ENCODE results near the gene ADCK1.

ADCK1 gene

GRCh38 chr14:77862154-77862786 lies 62.4 kb downstream of the ADCK1 start:
- 62 to 65% methylated on average over 11 of the region's 11 CpGs for WGBS, 2 experiments
- Histone ChIP-seq H3K36me3 (ENCODE audit: control insufficient read depth, insufficient read depth, low read length) (no peaks in the 10 kb centered on the region), H3K27ac (ENCODE audit: insufficient read depth, low read depth, low read length, poor library complexity, severe bottlenecking) (no peak overlapping the region), H3K9me3 (ENCODE audit: control insufficient read depth, low read length) (no peaks in the 10 kb centered on the region), H3K4me1 (ENCODE audit: control insufficient read depth, insufficient read depth, low read length) (no peaks in the 10 kb centered on the region), H3K4me3 (ENCODE audit: insufficient read depth, low read depth, low read length) (no peak overlapping the region), H3K27me3 (ENCODE audit: control insufficient read depth, insufficient read depth, low read length, poor library complexity, severe bottlenecking) (no peaks in the 10 kb centered on the region)

- Histone ChIP-seq H3K9me3 (ENCODE audit: control insufficient read depth, low read length) (no peaks in the 10 kb centered on the region), H3K4me1 (ENCODE audit: control insufficient read depth, insufficient read depth, low read length) (no peaks in the 10 kb centered on the region), H3K4me3 (ENCODE audit: insufficient read depth, low read depth, low read length) (no peak overlapping the region), H3K27me3 (ENCODE audit: control insufficient read depth, insufficient read depth, low read length, poor library complexity, severe bottlenecking) (no peaks in the 10 kb centered on the region), H3K36me3 (ENCODE audit: control insufficient read depth, insufficient read depth, low read length) (no peaks in the 10 kb centered on the region), H3K27ac (ENCODE audit: insufficient read depth, low read depth, low read length, poor library complexity, severe bottlenecking) (no peak overlapping the region)
- WGBS, 2 experiments: 84 to 87% methylated on average over 6 of the region's 6 CpGs
These were observed 64.2 kb downstream of the ADCK1 start for GRCh38 chr14:77864085-77864484.

GRCh38 chr14:77864580-77864979 lies 64.7 kb downstream of the ADCK1 start:
- 83 to 91% methylated on average over 1 of the region's 1 CpG for WGBS, 2 experiments
- H3K9me3 ChIP-seq (ENCODE audit: control insufficient read depth, low read length): no peaks in the 10 kb centered on the region

GRCh38 chr14:77865455-77865854 lies 65.5 kb downstream of the ADCK1 start:
- 95 to 96% methylated on average over 6 of the region's 6 CpGs for WGBS, 2 experiments
- Histone ChIP-seq H3K4me1 (ENCODE audit: control insufficient read depth, insufficient read depth, low read length) (no peaks in the 10 kb centered on the region), H3K27ac (ENCODE audit: insufficient read depth, low read depth, low read length, poor library complexity, severe bottlenecking) (no peak overlapping the region), H3K9me3 (ENCODE audit: control insufficient read depth, low read length) (no peaks in the 10 kb centered on the region), H3K27me3 (ENCODE audit: control insufficient read depth, insufficient read depth, low read length, poor library complexity, severe bottlenecking) (no peaks in the 10 kb centered on the region), H3K4me3 (ENCODE audit: insufficient read depth, low read depth, low read length) (no peak overlapping the region), H3K36me3 (ENCODE audit: control insufficient read depth, insufficient read depth, low read length) (no peaks in the 10 kb centered on the region)

More at GRCh38 chr14:77864580-77864979, 64.7 kb downstream of the ADCK1 start:
- Histone ChIP-seq H3K27ac (ENCODE audit: insufficient read depth, low read depth, low read length, poor library complexity, severe bottlenecking) (no peak overlapping the region), H3K4me3 (ENCODE audit: insufficient read depth, low read depth, low read length) (no peak overlapping the region), H3K27me3 (ENCODE audit: control insufficient read depth, insufficient read depth, low read length, poor library complexity, severe bottlenecking) (no peaks in the 10 kb centered on the region), H3K36me3 (ENCODE audit: control insufficient read depth, insufficient read depth, low read length) (no peaks in the 10 kb centered on the region), H3K4me1 (ENCODE audit: control insufficient read depth, insufficient read depth, low read length) (no peaks in the 10 kb centered on the region)

GRCh38 chr14:77866932-77867331 lies 67.0 kb downstream of the ADCK1 start:
- 92 to 94% methylated on average over 3 of the region's 3 CpGs for WGBS, 2 experiments
- Histone ChIP-seq H3K36me3 (ENCODE audit: control insufficient read depth, insufficient read depth, low read length) (no peaks in the 10 kb centered on the region), H3K4me1 (ENCODE audit: control insufficient read depth, insufficient read depth, low read length) (no peaks in the 10 kb centered on the region), H3K9me3 (ENCODE audit: control insufficient read depth, low read length) (no peaks in the 10 kb centered on the region), H3K4me3 (ENCODE audit: insufficient read depth, low read depth, low read length) (no peak overlapping the region), H3K27ac (ENCODE audit: insufficient read depth, low read depth, low read length, poor library complexity, severe bottlenecking) (no peak overlapping the region), H3K27me3 (ENCODE audit: control insufficient read depth, insufficient read depth, low read length, poor library complexity, severe bottlenecking) (no peaks in the 10 kb centered on the region)

- WGBS, 2 experiments: 88 to 92% methylated on average over 7 of the region's 7 CpGs
- H3K4me1 ChIP-seq (ENCODE audit: control insufficient read depth, insufficient read depth, low read length): no peaks in the 10 kb centered on the region
- no peaks in the 10 kb centered on the region for H3K36me3 ChIP-seq (ENCODE audit: control insufficient read depth, insufficient read depth, low read length)
- H3K27me3 ChIP-seq (ENCODE audit: control insufficient read depth, insufficient read depth, low read length, poor library complexity, severe bottlenecking): no peaks in the 10 kb centered on the region
- no peaks in the 10 kb centered on the region for H3K9me3 ChIP-seq (ENCODE audit: control insufficient read depth, low read length)
- no peak overlapping the region for H3K27ac ChIP-seq (ENCODE audit: insufficient read depth, low read depth, low read length, poor library complexity, severe bottlenecking)
- H3K4me3 ChIP-seq (ENCODE audit: insufficient read depth, low read depth, low read length): no peak overlapping the region
These were observed 67.6 kb downstream of the ADCK1 start for GRCh38 chr14:77867476-77867875.

GRCh38 chr14:77868552-77869285 lies 68.8 kb downstream of the ADCK1 start:
- no peaks in the 10 kb centered on the region for H3K27me3 ChIP-seq (ENCODE audit: control insufficient read depth, insufficient read depth, low read length, poor library complexity, severe bottlenecking)
- H3K4me3 ChIP-seq (ENCODE audit: insufficient read depth, low read depth, low read length): no peak overlapping the region
- H3K27ac ChIP-seq (ENCODE audit: insufficient read depth, low read depth, low read length, poor library complexity, severe bottlenecking): no peak overlapping the region
- no peaks in the 10 kb centered on the region for H3K36me3 ChIP-seq (ENCODE audit: control insufficient read depth, insufficient read depth, low read length)
- 88 to 93% methylated on average over 13 of the region's 13 CpGs for WGBS, 2 experiments
- no peaks in the 10 kb centered on the region for H3K4me1 ChIP-seq (ENCODE audit: control insufficient read depth, insufficient read depth, low read length)
- H3K9me3 ChIP-seq (ENCODE audit: control insufficient read depth, low read length): no peaks in the 10 kb centered on the region

DNA sequence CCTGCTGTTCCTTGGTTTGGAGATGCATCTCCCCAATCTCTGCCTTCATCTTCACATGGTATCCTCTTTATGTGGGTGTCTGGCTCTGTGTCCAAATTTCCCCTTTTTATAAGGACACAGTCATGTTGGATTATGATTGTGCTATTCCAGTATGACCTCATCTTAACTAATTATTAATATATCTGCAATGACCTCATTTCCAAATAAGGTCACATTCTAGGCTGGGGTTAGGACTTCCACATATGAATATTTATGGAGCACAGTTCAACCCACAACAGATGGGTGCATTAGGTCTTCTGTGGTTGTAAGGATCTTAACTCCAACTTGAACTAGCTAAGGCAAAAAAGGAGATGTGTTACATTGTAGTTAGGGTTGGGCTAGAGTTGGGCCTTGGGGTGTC lies 69.4 kb downstream of the ADCK1 start:
- Histone ChIP-seq H3K9me3 (ENCODE audit: control insufficient read depth, low read length) (no peaks in the 10 kb centered on the region), H3K4me3 (ENCODE audit: insufficient read depth, low read depth, low read length) (no peak overlapping the region), H3K36me3 (ENCODE audit: control insufficient read depth, insufficient read depth, low read length) (no peaks in the 10 kb centered on the region), H3K27me3 (ENCODE audit: control insufficient read depth, insufficient read depth, low read length, poor library complexity, severe bottlenecking) (no peaks in the 10 kb centered on the region), H3K4me1 (ENCODE audit: control insufficient read depth, insufficient read depth, low read length) (no peaks in the 10 kb centered on the region), H3K27ac (ENCODE audit: insufficient read depth, low read depth, low read length, poor library complexity, severe bottlenecking) (no peak overlapping the region)

- no peak overlapping the region for H3K4me3 ChIP-seq (ENCODE audit: insufficient read depth, low read depth, low read length)
- no peaks in the 10 kb centered on the region for H3K9me3 ChIP-seq (ENCODE audit: control insufficient read depth, low read length)
- no peak overlapping the region for H3K27ac ChIP-seq (ENCODE audit: insufficient read depth, low read depth, low read length, poor library complexity, severe bottlenecking)
- H3K36me3 ChIP-seq (ENCODE audit: control insufficient read depth, insufficient read depth, low read length): no peaks in the 10 kb centered on the region
- no peaks in the 10 kb centered on the region for H3K27me3 ChIP-seq (ENCODE audit: control insufficient read depth, insufficient read depth, low read length, poor library complexity, severe bottlenecking)
- no peaks in the 10 kb centered on the region for H3K4me1 ChIP-seq (ENCODE audit: control insufficient read depth, insufficient read depth, low read length)
- WGBS, 2 experiments: 86 to 90% methylated on average over 4 of the region's 4 CpGs
These were observed 70.7 kb downstream of the ADCK1 start for GRCh38 chr14:77870646-77871045.

- no peaks in the 10 kb centered on the region for H3K27me3 ChIP-seq (ENCODE audit: control insufficient read depth, insufficient read depth, low read length, poor library complexity, severe bottlenecking)
- no peaks in the 10 kb centered on the region for H3K4me1 ChIP-seq (ENCODE audit: control insufficient read depth, insufficient read depth, low read length)
- H3K36me3 ChIP-seq (ENCODE audit: control insufficient read depth, insufficient read depth, low read length): no peaks in the 10 kb centered on the region
- H3K9me3 ChIP-seq (ENCODE audit: control insufficient read depth, low read length): no peaks in the 10 kb centered on the region
- WGBS, 2 experiments: 91% methylated on average over 8 of the region's 8 CpGs
- no peak overlapping the region for H3K27ac ChIP-seq (ENCODE audit: insufficient read depth, low read depth, low read length, poor library complexity, severe bottlenecking)
- no peak overlapping the region for H3K4me3 ChIP-seq (ENCODE audit: insufficient read depth, low read depth, low read length)
These were observed 72.2 kb downstream of the ADCK1 start for GRCh38 chr14:77872152-77872551.

Measured in ectodermal cell (in vitro differentiated cells).